HepG2 (cell line): Measurements from ENCODE around the gene SPATC1L. TPM values are rescaled to one million over a fixed set of nuclear protein-coding genes. Genes with fewer than 3 reads are reported as not detected.

Experiments
- ATAC-seq: fragments of 200-7000 bp; cut with Tn5 transposase; 3 replicates; pipeline ENCODE4 v1.9.1; 2020; ENCODE audit warnings: mild to moderate bottlenecking, moderate library complexity
- BruUV-seq: library from RNA; stranded (reverse); fragments of 400-500 nt; replicated peaks from 2 replicates; lab custom pipeline; 2021; lab: Mats Ljungman, UMichigan
- CTCF ChIA-PET: fragments of 300-600 bp; formaldehyde crosslinking; extraction: SDS; loops from one replicate; lab custom pipeline; 2021; ENCODE audit warnings: low total read pairs, inconsistent platforms, low intra/inter-chr PET ratio; lab: Yijun Ruan, JAX
- POLR2A ChIA-PET: fragments of 350-600 bp; sonication (Branson Sonifier 250); formaldehyde crosslinking; loops from one replicate; lab custom pipeline; 2020; ENCODE audit warnings: antibody characterized with exemption, inconsistent platforms; lab: Yijun Ruan, JAX
- DNase-seq: peaks from one replicate; pipeline ENCODE4 v3.0.0-alpha.2; 2015; ENCODE audit warnings: low spot score
- FAIRE-seq: peaks from 3 replicates; lab custom pipeline; 2011; peaks lifted over from hg19 to GRCh38; lab: Jason Lieb, UNC
- H2AFZ ChIP-seq: one replicate; pipeline ENCODE4 v1.6.1; 2011; ENCODE audit warnings: low read length, inconsistent platforms
- H3K27ac ChIP-seq: fragments of 300-600 bp; 3 replicates; pipeline ENCODE4 v1.8.0; 2011; ENCODE audit warnings: mixed run types, mild to moderate bottlenecking, mixed read lengths, low read length, inconsistent platforms; ENCODE audit not compliant: insufficient read depth; ENCODE audit errors: extremely low read length
- H3K27me3 ChIP-seq, 2 experiments: fragments of 200-600 bp in 1 of 2; 2 replicates in 1 of 2; 3 replicates in 1 of 2; pipeline versions ENCODE4 v1.6.0 to v1.8.0; 2011; ENCODE audit warnings: low read length in 2 of 2, mild to moderate bottlenecking in 2 of 2, moderate library complexity in 2 of 2, inconsistent platforms in 1 of 2; ENCODE audit not compliant: insufficient read depth in 2 of 2, control insufficient read depth in 1 of 2
- H3K36me3 ChIP-seq, 2 experiments: fragments of 200-600 bp in 1 of 2; replicated peaks in 1 of 2; 2 replicates in 1 of 2; 3 replicates in 1 of 2; pipeline versions ENCODE4 v1.5.1 to v1.8.0; 2011; ENCODE audit warnings: low read length in 2 of 2, inconsistent platforms in 1 of 2; ENCODE audit not compliant: insufficient read depth in 2 of 2, control insufficient read depth in 1 of 2
- H3K4me1 ChIP-seq: 2 replicates; pipeline ENCODE4 v1.5.1; 2012; ENCODE audit warnings: low read length, inconsistent platforms; ENCODE audit not compliant: insufficient read depth
- H3K4me2 ChIP-seq: 2 replicates; pipeline ENCODE4 v1.6.0; 2011; ENCODE audit warnings: low read depth, low read length, inconsistent platforms
- H3K4me3 ChIP-seq, 3 experiments: fragments of 200-600 bp in 1 of 3; sonication (generic), shearing (Covaris generic) in 1 of 3; replicated peaks in 1 of 3; 2 replicates each; pipeline ENCODE4 v1.5.1; 2011 to 2016; ENCODE audit warnings: low read length in 3 of 3, inconsistent platforms in 2 of 3, low read depth in 2 of 3, mild to moderate bottlenecking in 2 of 3, control low read depth in 1 of 3, mixed read lengths in 1 of 3; ENCODE audit not compliant: insufficient read depth in 1 of 3
- H3K79me2 ChIP-seq: one replicate; pipeline ENCODE4 v1.6.1; 2011; ENCODE audit warnings: low read length, inconsistent platforms; ENCODE audit not compliant: insufficient read depth
- H3K9ac ChIP-seq: 2 replicates; pipeline ENCODE4 v1.6.0; 2011; ENCODE audit warnings: mild to moderate bottlenecking, low read depth, low read length, inconsistent platforms; ENCODE audit not compliant: insufficient read depth
- H3K9me3 ChIP-seq: 2 replicates; pipeline ENCODE4 v1.5.1; 2012; ENCODE audit warnings: mild to moderate bottlenecking, low read length
- H4K20me1 ChIP-seq: 2 replicates; pipeline ENCODE4 v1.6.0; 2011; ENCODE audit warnings: inconsistent platforms, mild to moderate bottlenecking, low read length, moderate library complexity; ENCODE audit not compliant: insufficient read depth
- ARHGAP35 ChIP-seq: sonication (generic); formaldehyde crosslinking; IDR thresholded peaks from 2 replicates; pipeline ENCODE4 v1.9.0; 2022; ENCODE audit warnings: mild to moderate bottlenecking, inconsistent platforms, moderate library complexity, missing genetic modification reagents, borderline replicate concordance
- ARID2 ChIP-seq: sonication (generic); formaldehyde crosslinking; IDR thresholded peaks from 2 replicates; pipeline ENCODE4 v1.8.1; 2022; ENCODE audit warnings: mild to moderate bottlenecking, missing genetic modification reagents, borderline replicate concordance
- ASH2L ChIP-seq: fragments of 300-600, 200-600 bp; sonication (generic); IDR thresholded peaks from 2 replicates; pipeline ENCODE4 v1.7.0; 2017; ENCODE audit warnings: low read depth, mild to moderate bottlenecking, moderate library complexity, mixed read lengths, low read length; ENCODE audit not compliant: insufficient read length
- CAMTA2 ChIP-seq: sonication (generic); formaldehyde crosslinking; IDR thresholded peaks from 2 replicates; pipeline ENCODE4 v1.4.0; 2020; ENCODE audit warnings: mild to moderate bottlenecking, missing genetic modification reagents, borderline replicate concordance
- DNMT1 ChIP-seq: sonication (generic); formaldehyde crosslinking; IDR thresholded peaks from 2 replicates; pipeline ENCODE4 v1.5.1; 2020; ENCODE audit warnings: mild to moderate bottlenecking, missing genetic modification reagents
- DR1 ChIP-seq: sonication (generic); formaldehyde crosslinking; IDR thresholded peaks from 2 replicates; pipeline ENCODE4 v1.8.0; 2021; ENCODE audit warnings: mild to moderate bottlenecking, missing genetic modification reagents, inconsistent platforms
- EEA1 ChIP-seq: sonication (generic); formaldehyde crosslinking; IDR thresholded peaks from 2 replicates; pipeline ENCODE4 v1.5.1; 2020; ENCODE audit warnings: mild to moderate bottlenecking, missing genetic modification reagents, borderline replicate concordance
- ETV5 ChIP-seq: IDR thresholded peaks from 2 replicates; pipeline ENCODE4 v1.6.1; 2018; ENCODE audit warnings: missing biosample characterization, missing genetic modification reagents, inconsistent platforms, borderline replicate concordance
- GATA4 ChIP-seq: sonication (generic); IDR thresholded peaks from 2 replicates; pipeline ENCODE4 v1.6.1; 2016; ENCODE audit warnings: antibody characterized with exemption, low read depth, borderline replicate concordance
- MTA1 ChIP-seq: sonication (generic); formaldehyde crosslinking; IDR thresholded peaks from 2 replicates; pipeline ENCODE4 v1.4.0; 2020; ENCODE audit warnings: missing genetic modification reagents, mild to moderate bottlenecking, borderline replicate concordance
- NR2F2 ChIP-seq: IDR thresholded peaks from 2 replicates; pipeline ENCODE4 v1.6.1; 2012; ENCODE audit warnings: low read depth, inconsistent platforms, borderline replicate concordance
- SNAPC2 ChIP-seq: sonication (generic); formaldehyde crosslinking; IDR thresholded peaks from 2 replicates; pipeline ENCODE4 v1.8.1; 2022; ENCODE audit warnings: mild to moderate bottlenecking, missing genetic modification reagents
- TMF1 ChIP-seq: sonication (generic); formaldehyde crosslinking; IDR thresholded peaks from 2 replicates; pipeline ENCODE4 v1.8.1; 2022; ENCODE audit warnings: low read depth, missing genetic modification reagents
- ZNF10 ChIP-seq: sonication (generic); formaldehyde crosslinking; IDR thresholded peaks from 2 replicates; pipeline ENCODE4 v1.4.0; 2020; ENCODE audit warnings: mild to moderate bottlenecking, low read depth, missing genetic modification reagents, borderline replicate concordance
- ZNF292 ChIP-seq: sonication (generic); formaldehyde crosslinking; IDR thresholded peaks from 2 replicates; pipeline ENCODE4 v1.8.1; 2022; ENCODE audit warnings: mild to moderate bottlenecking, low read depth, missing genetic modification reagents, borderline replicate concordance
- ZNF788 ChIP-seq: sonication (generic); formaldehyde crosslinking; IDR thresholded peaks from 2 replicates; pipeline ENCODE4 v1.5.0; 2020; ENCODE audit warnings: mild to moderate bottlenecking, missing genetic modification reagents, borderline replicate concordance
- WGBS: methylation state at CpG from one replicate; pipeline ENCODE4 v1.1.6; 2017; ENCODE audit warnings: low lambda C conversion rate; 5-methylcytosine and 5-hydroxymethylcytosine counted together
- in situ Hi-C: cut with HindIII; loops from 2 replicates; pipeline ENCODE4 v1.10.0; 2017; ENCODE audit warnings: low pct_unique_long_range_greater_than_20kb; ENCODE audit not compliant: extremely low pct_ligation_motif_present
- intact Hi-C: fragments of 100-400 bp; cut with micrococcal nuclease; formaldehyde crosslinking; loops from one replicate; pipeline ENCODE4 v1.10.0; 2022; ENCODE audit not compliant: unreplicated experiment
- polyA plus RNA-seq, 8 experiments: library from polyadenylated mRNA; depleted of rRNA in 3 of 8; stranded (reverse) in 7 of 8; unstranded in 1 of 8; fragments of >200 nt; fragmentation: Illumina TruSeq in 4 of 8; extraction: Trizol in 4 of 8; gene quantifications; 2 replicates each; pipeline versions ENCODE4 v1.2.1 to v1.2.3, GENCODE V29; 2011 to 2016; ENCODE audit warnings: low read depth in 4 of 8, missing spikeins in 1 of 8, mixed read lengths in 1 of 8; ENCODE audit not compliant: insufficient read depth in 1 of 8
- total RNA-seq, 5 experiments: library from RNA; depleted of rRNA; stranded (reverse); fragments of >200 nt; fragmentation: Illumina TruSeq; extraction: Trizol; gene quantifications; 2 replicates each; pipeline ENCODE4 v1.2.3, GENCODE V29; 2016; ENCODE audit warnings: low read depth in 1 of 5
- TF ChIP-seq, protein P1 (sequence below): sonication (generic); formaldehyde crosslinking; IDR thresholded peaks from 2 replicates; pipeline ENCODE4 v1.9.0; 2021; ENCODE audit warnings: missing genetic modification reagents, borderline replicate concordance

SPATC1L gene
- total and polyA plus RNA-seq, 2 of the 13 experiments (the other 11 are each of a cell fraction or from before 2014, with no cell fraction given), result 1.4 to 3.3 TPM

DNA sequence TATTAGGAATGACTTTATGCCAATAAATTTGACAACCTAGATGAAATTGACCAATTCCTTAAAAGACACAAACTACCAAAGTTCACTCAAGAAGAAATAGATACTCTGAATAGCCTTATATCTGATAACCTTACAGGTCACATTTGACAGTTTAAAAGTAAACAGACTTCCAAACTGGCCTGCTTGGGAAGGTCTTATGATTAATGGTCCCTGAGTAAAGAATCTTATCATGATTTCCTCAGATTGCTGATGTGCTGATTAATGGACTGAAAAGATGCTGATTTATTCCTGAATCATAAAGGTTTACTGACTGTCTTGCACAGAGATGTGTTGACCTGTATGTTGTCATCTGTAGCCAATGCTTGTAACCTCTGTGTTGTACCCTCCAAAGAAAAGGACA is 19.2 kb downstream of the SPATC1L start:
- H3K4me2 ChIP-seq, result no peak overlapping the region
- in situ Hi-C loops, result no loop called here
- no peaks in the 10 kb centered on the region for H3K9me3 ChIP-seq
- BruUV-seq, result no TSS peak
- no peaks in the 10 kb centered on the region for H3K4me1 ChIP-seq
- ATAC-seq, result no peak
- H3K4me3 ChIP-seq, result no peak overlapping the region
- H2AFZ ChIP-seq, result no peak overlapping the region
- TF ChIP-seq ASH2L, result no peak
- TF ChIP-seq TMF1 (CRISPR knock-in tag), result no peak
- no peak for TF ChIP-seq ZNF788 (CRISPR knock-in tag)
- TF ChIP-seq CAMTA2 (CRISPR knock-in tag), result no peak
- no peak for TF ChIP-seq GATA4
- TF ChIP-seq, protein P1, sequence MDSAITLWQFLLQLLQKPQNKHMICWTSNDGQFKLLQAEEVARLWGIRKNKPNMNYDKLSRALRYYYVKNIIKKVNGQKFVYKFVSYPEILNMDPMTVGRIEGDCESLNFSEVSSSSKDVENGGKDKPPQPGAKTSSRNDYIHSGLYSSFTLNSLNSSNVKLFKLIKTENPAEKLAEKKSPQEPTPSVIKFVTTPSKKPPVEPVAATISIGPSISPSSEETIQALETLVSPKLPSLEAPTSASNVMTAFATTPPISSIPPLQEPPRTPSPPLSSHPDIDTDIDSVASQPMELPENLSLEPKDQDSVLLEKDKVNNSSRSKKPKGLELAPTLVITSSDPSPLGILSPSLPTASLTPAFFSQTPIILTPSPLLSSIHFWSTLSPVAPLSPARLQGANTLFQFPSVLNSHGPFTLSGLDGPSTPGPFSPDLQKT, result no peak
- no peak for TF ChIP-seq DNMT1 (CRISPR knock-in tag)
- H4K20me1 ChIP-seq, result no peaks in the 10 kb centered on the region
- no peak overlapping the region for H3K9ac ChIP-seq
- no peaks in the 10 kb centered on the region for H3K36me3 ChIP-seq
- DNase-seq, result no peak
- no peaks in the 10 kb centered on the region; a peak in 1 of 5 replicates for H3K27me3 ChIP-seq
- ChIA-PET POLR2A (no interaction called here), CTCF (no interaction called here)
- FAIRE-seq, result no peak
- intact Hi-C loops, result no loop called here
- no peaks in the 10 kb centered on the region for H3K79me2 ChIP-seq
- no peak overlapping the region for H3K27ac ChIP-seq

DNA sequence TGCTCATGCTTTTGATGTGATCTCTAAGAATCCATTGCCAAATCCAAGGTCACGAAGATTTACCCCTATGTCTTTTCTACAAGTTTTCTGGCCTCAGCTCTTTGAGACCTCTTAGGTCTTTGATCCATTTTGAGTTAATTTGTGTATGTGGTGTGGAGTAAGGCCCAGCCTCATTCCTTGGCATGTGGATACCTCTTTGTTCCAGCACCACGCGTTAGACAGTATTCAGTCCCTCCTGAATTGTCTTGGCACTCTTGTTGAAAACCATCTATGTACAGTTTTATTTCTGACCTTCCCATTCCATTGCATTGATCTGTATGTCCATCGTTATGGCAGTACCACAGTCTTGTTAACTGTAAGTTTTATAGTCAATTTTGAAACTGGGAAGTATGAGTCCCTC is 20.9 kb downstream of the SPATC1L start:
- no peak for FAIRE-seq

More for the DNA sequence above, 20.9 kb downstream of the SPATC1L start:
- H3K27me3 ChIP-seq, result no peaks in the 10 kb centered on the region; a peak in 1 of 5 replicates
- H3K4me2 ChIP-seq, result no peak overlapping the region
- DNase-seq (no peak), ATAC-seq (no peak)
- ChIA-PET POLR2A (no interaction called here), CTCF (no interaction called here)
- no peaks in the 10 kb centered on the region for H3K36me3 ChIP-seq
- no peaks in the 10 kb centered on the region for H3K79me2 ChIP-seq
- H2AFZ ChIP-seq, result no peak overlapping the region
- BruUV-seq, result no TSS peak
- no peaks in the 10 kb centered on the region for H3K9me3 ChIP-seq
- in situ Hi-C loops, result no loop called here
- H4K20me1 ChIP-seq, result no peaks in the 10 kb centered on the region
- no peak overlapping the region for H3K27ac ChIP-seq
- TF ChIP-seq SNAPC2 (CRISPR knock-in tag) (no peak), DR1 (CRISPR knock-in tag) (no peak), ETV5 (no peak), ARID2 (CRISPR knock-in tag) (no peak), ZNF10 (CRISPR knock-in tag) (no peak), MTA1 (CRISPR knock-in tag) (no peak), EEA1 (CRISPR knock-in tag) (no peak), NR2F2 (no peak), TMF1 (CRISPR knock-in tag) (no peak), ARHGAP35 (no peak), ZNF292 (CRISPR knock-in tag) (no peak)
- WGBS, result 65% methylated on average over 4 of the region's 4 CpGs
- intact Hi-C loops, result no loop called here
- no peak overlapping the region for H3K4me3 ChIP-seq
- no peak overlapping the region for H3K9ac ChIP-seq
- peaks cover 3% of the 10 kb centered on the region for H3K4me1 ChIP-seq
